Liver (tissue), 9 donors: ENCODE data around the gene NPEPL1. TPM values are rescaled to one million over a fixed set of nuclear protein-coding genes. Genes with fewer than 3 reads are reported as not detected.

Experiments used
- DNase-seq: peaks from one replicate; pipeline ENCODE4 v3.0.0-alpha.2; 2017; ENCODE audit warnings: low spot score
- H3K27ac ChIP-seq, 2 donors: one replicate each; pipeline ENCODE4 v1.7.0; 2013; ENCODE audit warnings: inconsistent platforms in 2 of 2, low read length in 2 of 2, control low read depth in 1 of 2, low read depth in 1 of 2, mild to moderate bottlenecking in 1 of 2
- H3K27me3 ChIP-seq, 4 donors: one replicate each; pipeline versions ENCODE4 v1.6.1 to v1.7.0; 2013; ENCODE audit warnings: low read length in 3 of 4, inconsistent platforms in 1 of 4, mild to moderate bottlenecking in 1 of 4, moderate library complexity in 1 of 4; ENCODE audit not compliant: control insufficient read depth in 4 of 4, insufficient read depth in 4 of 4
- H3K36me3 ChIP-seq, 4 donors: one replicate each; pipeline versions ENCODE4 v1.6.1 to v1.7.0; 2013; ENCODE audit warnings: low read length in 3 of 4, mild to moderate bottlenecking in 3 of 4, low read depth in 1 of 4, moderate library complexity in 1 of 4; ENCODE audit not compliant: control insufficient read depth in 4 of 4, insufficient read depth in 3 of 4
- H3K4me1 ChIP-seq, 4 donors: one replicate each; pipeline versions ENCODE4 v1.6.1 to v1.7.0; 2013; ENCODE audit warnings: low read length in 3 of 4, mild to moderate bottlenecking in 3 of 4, moderate library complexity in 1 of 4; ENCODE audit not compliant: control insufficient read depth in 4 of 4, insufficient read depth in 4 of 4
- H3K4me3 ChIP-seq, 3 donors: one replicate each; pipeline versions ENCODE4 v1.6.1 to v1.7.0; 2013; ENCODE audit warnings: low read length in 3 of 3, control low read depth in 1 of 3, low read depth in 1 of 3, mild to moderate bottlenecking in 1 of 3
- H3K9ac ChIP-seq, 2 donors: one replicate each; pipeline ENCODE4 v1.7.0; 2013; ENCODE audit warnings: low read length in 2 of 2, mild to moderate bottlenecking in 2 of 2, moderate library complexity in 2 of 2, control low read depth in 1 of 2, low read depth in 1 of 2
- H3K9me3 ChIP-seq, 4 donors: one replicate each; pipeline versions ENCODE4 v1.6.1 to v1.7.0; 2013; ENCODE audit warnings: low read length in 3 of 4; ENCODE audit not compliant: control insufficient read depth in 4 of 4
- EGR1 ChIP-seq, 2 donors: IDR thresholded peaks; 2 replicates each; pipeline ENCODE4 v1.6.1; 2016 to 2018; ENCODE audit warnings: antibody characterized with exemption in 2 of 2, low read depth in 2 of 2
- FOXA1 ChIP-seq: IDR thresholded peaks from 2 replicates; pipeline ENCODE4 v1.6.1; 2016; ENCODE audit warnings: antibody characterized with exemption
- FOXA2 ChIP-seq: IDR thresholded peaks from 2 replicates; pipeline ENCODE4 v1.6.1; 2016; ENCODE audit warnings: antibody characterized with exemption
- GABPA ChIP-seq, 2 donors: IDR thresholded peaks in 1 of 2; conservative IDR thresholded peaks in 1 of 2; 2 replicates each; pipeline ENCODE4 v1.6.1; 2016; ENCODE audit warnings: antibody characterized with exemption in 2 of 2, mild to moderate bottlenecking in 1 of 2, moderate library complexity in 1 of 2
- HNF4A ChIP-seq, 2 donors: conservative IDR thresholded peaks; 2 replicates each; pipeline ENCODE4 v1.6.1; 2016; ENCODE audit warnings: antibody characterized with exemption in 2 of 2, mild to moderate bottlenecking in 2 of 2
- HNF4G ChIP-seq: IDR thresholded peaks from 2 replicates; pipeline ENCODE4 v1.6.1; 2016; ENCODE audit warnings: antibody characterized with exemption
- JUND ChIP-seq, 2 donors: IDR thresholded peaks; 2 replicates each; pipeline ENCODE4 v1.6.1; 2016; ENCODE audit warnings: antibody characterized with exemption in 2 of 2
- NR2F2 ChIP-seq: IDR thresholded peaks from 2 replicates; pipeline ENCODE4 v1.6.1; 2016; ENCODE audit warnings: antibody characterized with exemption
- RAD21 ChIP-seq, 2 donors: IDR thresholded peaks; 2 replicates each; pipeline ENCODE4 v1.6.1; 2016; ENCODE audit warnings: antibody characterized with exemption in 2 of 2, mild to moderate bottlenecking in 2 of 2
- RXRA ChIP-seq, 2 donors: IDR thresholded peaks; 2 replicates each; pipeline ENCODE4 v1.6.1; 2017 to 2018; ENCODE audit warnings: antibody characterized with exemption in 2 of 2, mild to moderate bottlenecking in 1 of 2
- SP1 ChIP-seq: IDR thresholded peaks from 2 replicates; pipeline ENCODE4 v1.6.1; 2018; ENCODE audit warnings: antibody characterized with exemption, mild to moderate bottlenecking
- TAF1 ChIP-seq: conservative IDR thresholded peaks from 2 replicates; pipeline ENCODE4 v1.6.1; 2016; ENCODE audit warnings: antibody characterized with exemption, mild to moderate bottlenecking
- YY1 ChIP-seq: IDR thresholded peaks from 2 replicates; pipeline ENCODE4 v1.6.1; 2016; ENCODE audit warnings: antibody characterized with exemption, mild to moderate bottlenecking
- WGBS: extraction: QIAGEN DNeasy Blood & Tissue Kit; methylation state at CpG from one replicate; pipeline ENCODE4 v1.1.7; 2013; 5-methylcytosine and 5-hydroxymethylcytosine counted together
- polyA plus RNA-seq, 2 donors: library from polyadenylated mRNA; stranded (reverse) in 1 of 2; unstranded in 1 of 2; fragments of 200-250 nt in 1 of 2; fragments of >200 nt in 1 of 2; fragmentation: Nextera tagmentation in 1 of 2; extraction: Ambion mirVana in 1 of 2; gene quantifications; one replicate each; pipeline versions ENCODE4 v1.2.1 to v1.2.3, GENCODE V29; 2013 to 2015
- total RNA-seq, 2 donors: library from RNA; depleted of rRNA; stranded (reverse); fragments of >200 nt; gene quantifications; one replicate each; pipeline ENCODE4 v1.2.3, GENCODE V29; 2014
- TF ChIP-seq, protein P1 (sequence below): IDR thresholded peaks from 2 replicates; pipeline ENCODE4 v1.6.1; 2016; ENCODE audit warnings: antibody characterized with exemption
- TF ChIP-seq, protein P2 (sequence below): IDR thresholded peaks from 2 replicates; pipeline ENCODE4 v1.6.1; 2016; ENCODE audit warnings: antibody characterized with exemption, mild to moderate bottlenecking
- TF ChIP-seq, protein P3 (sequence below): IDR thresholded peaks from 2 replicates; pipeline ENCODE4 v1.6.1; 2016; ENCODE audit warnings: antibody characterized with exemption
- TF ChIP-seq, protein P4 (sequence below): IDR thresholded peaks from 2 replicates; pipeline ENCODE4 v1.6.1; 2016; ENCODE audit warnings: antibody characterized with exemption
- TF ChIP-seq, protein P5 (sequence below): fragments of 150-350 bp; IDR thresholded peaks from 2 replicates; pipeline ENCODE4 v1.5.1; 2017; ENCODE audit warnings: improper control_type of control experiment, low read depth, low read length; ENCODE audit not compliant: missing input control
- donor health status: healthy.
- donor health status: healthy.
- donor health status: healthy.
- donor health status: healthy.
- donor health status: healthy.

NPEPL1 gene
- total and polyA plus RNA-seq, 4 donors, result 8.0 to 13.3 (median 10.9) TPM

DNA sequence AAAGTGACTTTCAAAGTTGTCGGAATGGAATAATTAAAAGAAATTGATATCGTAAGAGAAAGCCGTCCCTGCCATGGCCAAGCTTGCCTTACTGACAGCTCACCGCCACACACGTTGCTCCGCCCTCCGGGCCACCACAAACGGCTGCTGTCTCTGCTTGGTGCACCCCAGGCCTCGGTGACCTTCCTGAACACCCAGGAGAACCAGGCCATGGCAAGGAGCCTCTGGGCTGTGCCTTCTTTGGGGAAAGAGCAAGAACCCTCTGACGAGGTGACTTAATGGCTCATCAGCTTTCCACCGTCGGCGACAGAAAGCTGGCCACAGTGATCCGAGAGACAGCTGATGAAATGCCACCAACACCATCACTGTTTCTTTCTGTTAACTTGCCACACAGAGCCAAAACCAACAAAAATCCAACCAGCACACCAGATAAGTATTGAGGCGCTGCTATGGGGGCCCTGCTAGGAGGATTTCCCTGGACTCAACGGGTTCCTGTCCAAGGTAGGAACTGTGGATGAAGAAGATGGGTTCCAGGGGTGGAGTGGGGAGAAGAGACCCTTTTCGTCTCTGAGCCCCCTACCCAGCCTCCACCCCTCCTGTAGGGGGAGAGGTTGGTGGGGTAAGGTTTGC is 61.4 kb downstream of the NPEPL1 start:
- Histone ChIP-seq H3K9ac (no peak overlapping the region), H3K4me1 (peaks cover 0 to 2% (median 0%) of the 10 kb centered on the region in 4 donors), H3K36me3 (no peaks in the 10 kb centered on the region), H3K9me3 (no peaks in the 10 kb centered on the region), H3K27me3 (peaks cover 0 to 5% (median 0%) of the 10 kb centered on the region in 4 donors), H3K27ac (no peak overlapping the region), H3K4me3 (no peak overlapping the region)
- TF ChIP-seq NR2F2 (no peak), RAD21 (IDR thresholded peaks at IDR 0.05) (no peak), JUND (IDR thresholded peaks at IDR 0.05) (no peak), SP1 (no peak), GABPA (IDR thresholded peaks at IDR 0.05 in 1 of 2, conservative IDR thresholded peaks at IDR 0.05 in 1 of 2) (no peak), YY1 (no peak), TAF1 (no peak), RXRA (IDR thresholded peaks at IDR 0.05) (no peak), FOXA2 (no peak), HNF4A (conservative IDR thresholded peaks at IDR 0.05) (no peak), FOXA1 (no peak), HNF4G (no peak), EGR1 (IDR thresholded peaks at IDR 0.05; ENCODE audit: low read depth in 2 of 2) (no peak)
- TF ChIP-seq, protein P1, sequence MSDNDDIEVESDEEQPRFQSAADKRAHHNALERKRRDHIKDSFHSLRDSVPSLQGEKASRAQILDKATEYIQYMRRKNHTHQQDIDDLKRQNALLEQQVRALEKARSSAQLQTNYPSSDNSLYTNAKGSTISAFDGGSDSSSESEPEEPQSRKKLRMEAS, result no peak
- TF ChIP-seq, protein P2, sequence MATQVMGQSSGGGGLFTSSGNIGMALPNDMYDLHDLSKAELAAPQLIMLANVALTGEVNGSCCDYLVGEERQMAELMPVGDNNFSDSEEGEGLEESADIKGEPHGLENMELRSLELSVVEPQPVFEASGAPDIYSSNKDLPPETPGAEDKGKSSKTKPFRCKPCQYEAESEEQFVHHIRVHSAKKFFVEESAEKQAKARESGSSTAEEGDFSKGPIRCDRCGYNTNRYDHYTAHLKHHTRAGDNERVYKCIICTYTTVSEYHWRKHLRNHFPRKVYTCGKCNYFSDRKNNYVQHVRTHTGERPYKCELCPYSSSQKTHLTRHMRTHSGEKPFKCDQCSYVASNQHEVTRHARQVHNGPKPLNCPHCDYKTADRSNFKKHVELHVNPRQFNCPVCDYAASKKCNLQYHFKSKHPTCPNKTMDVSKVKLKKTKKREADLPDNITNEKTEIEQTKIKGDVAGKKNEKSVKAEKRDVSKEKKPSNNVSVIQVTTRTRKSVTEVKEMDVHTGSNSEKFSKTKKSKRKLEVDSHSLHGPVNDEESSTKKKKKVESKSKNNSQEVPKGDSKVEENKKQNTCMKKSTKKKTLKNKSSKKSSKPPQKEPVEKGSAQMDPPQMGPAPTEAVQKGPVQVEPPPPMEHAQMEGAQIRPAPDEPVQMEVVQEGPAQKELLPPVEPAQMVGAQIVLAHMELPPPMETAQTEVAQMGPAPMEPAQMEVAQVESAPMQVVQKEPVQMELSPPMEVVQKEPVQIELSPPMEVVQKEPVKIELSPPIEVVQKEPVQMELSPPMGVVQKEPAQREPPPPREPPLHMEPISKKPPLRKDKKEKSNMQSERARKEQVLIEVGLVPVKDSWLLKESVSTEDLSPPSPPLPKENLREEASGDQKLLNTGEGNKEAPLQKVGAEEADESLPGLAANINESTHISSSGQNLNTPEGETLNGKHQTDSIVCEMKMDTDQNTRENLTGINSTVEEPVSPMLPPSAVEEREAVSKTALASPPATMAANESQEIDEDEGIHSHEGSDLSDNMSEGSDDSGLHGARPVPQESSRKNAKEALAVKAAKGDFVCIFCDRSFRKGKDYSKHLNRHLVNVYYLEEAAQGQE, result no peak
- TF ChIP-seq, protein P3, sequence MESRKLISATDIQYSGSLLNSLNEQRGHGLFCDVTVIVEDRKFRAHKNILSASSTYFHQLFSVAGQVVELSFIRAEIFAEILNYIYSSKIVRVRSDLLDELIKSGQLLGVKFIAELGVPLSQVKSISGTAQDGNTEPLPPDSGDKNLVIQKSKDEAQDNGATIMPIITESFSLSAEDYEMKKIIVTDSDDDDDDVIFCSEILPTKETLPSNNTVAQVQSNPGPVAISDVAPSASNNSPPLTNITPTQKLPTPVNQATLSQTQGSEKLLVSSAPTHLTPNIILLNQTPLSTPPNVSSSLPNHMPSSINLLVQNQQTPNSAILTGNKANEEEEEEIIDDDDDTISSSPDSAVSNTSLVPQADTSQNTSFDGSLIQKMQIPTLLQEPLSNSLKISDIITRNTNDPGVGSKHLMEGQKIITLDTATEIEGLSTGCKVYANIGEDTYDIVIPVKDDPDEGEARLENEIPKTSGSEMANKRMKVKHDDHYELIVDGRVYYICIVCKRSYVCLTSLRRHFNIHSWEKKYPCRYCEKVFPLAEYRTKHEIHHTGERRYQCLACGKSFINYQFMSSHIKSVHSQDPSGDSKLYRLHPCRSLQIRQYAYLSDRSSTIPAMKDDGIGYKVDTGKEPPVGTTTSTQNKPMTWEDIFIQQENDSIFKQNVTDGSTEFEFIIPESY, result no peak
- TF ChIP-seq, protein P4, sequence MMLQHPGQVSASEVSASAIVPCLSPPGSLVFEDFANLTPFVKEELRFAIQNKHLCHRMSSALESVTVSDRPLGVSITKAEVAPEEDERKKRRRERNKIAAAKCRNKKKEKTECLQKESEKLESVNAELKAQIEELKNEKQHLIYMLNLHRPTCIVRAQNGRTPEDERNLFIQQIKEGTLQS, result no peak
- TF ChIP-seq, protein P5, sequence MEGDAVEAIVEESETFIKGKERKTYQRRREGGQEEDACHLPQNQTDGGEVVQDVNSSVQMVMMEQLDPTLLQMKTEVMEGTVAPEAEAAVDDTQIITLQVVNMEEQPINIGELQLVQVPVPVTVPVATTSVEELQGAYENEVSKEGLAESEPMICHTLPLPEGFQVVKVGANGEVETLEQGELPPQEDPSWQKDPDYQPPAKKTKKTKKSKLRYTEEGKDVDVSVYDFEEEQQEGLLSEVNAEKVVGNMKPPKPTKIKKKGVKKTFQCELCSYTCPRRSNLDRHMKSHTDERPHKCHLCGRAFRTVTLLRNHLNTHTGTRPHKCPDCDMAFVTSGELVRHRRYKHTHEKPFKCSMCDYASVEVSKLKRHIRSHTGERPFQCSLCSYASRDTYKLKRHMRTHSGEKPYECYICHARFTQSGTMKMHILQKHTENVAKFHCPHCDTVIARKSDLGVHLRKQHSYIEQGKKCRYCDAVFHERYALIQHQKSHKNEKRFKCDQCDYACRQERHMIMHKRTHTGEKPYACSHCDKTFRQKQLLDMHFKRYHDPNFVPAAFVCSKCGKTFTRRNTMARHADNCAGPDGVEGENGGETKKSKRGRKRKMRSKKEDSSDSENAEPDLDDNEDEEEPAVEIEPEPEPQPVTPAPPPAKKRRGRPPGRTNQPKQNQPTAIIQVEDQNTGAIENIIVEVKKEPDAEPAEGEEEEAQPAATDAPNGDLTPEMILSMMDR, result no peak
- 80% methylated on average over 17 of the region's 17 CpGs for WGBS
- DNase-seq, result no peak
